KOPT-K1 (cell line): ENCODE data around the gene TRAM2.

ENCODE experiments used
- H3K27ac ChIP-seq: fragments of 200-600 bp; sonication (generic); 2 replicates; pipeline ENCODE4 v1.5.1; 2016; ENCODE audit warnings: antibody characterized with exemption, mild to moderate bottlenecking, low read depth, low read length; ENCODE audit not compliant: poor library complexity, severe bottlenecking
- H3K36me3 ChIP-seq: fragments of 200-600 bp; sonication (generic); 2 replicates; pipeline ENCODE4 v1.5.1; 2017; ENCODE audit warnings: antibody characterized with exemption, mild to moderate bottlenecking, low read length, moderate library complexity; ENCODE audit not compliant: insufficient read depth
- H3K9me3 ChIP-seq: fragments of 200-600 bp; sonication (generic); 2 replicates; pipeline ENCODE4 v1.5.1; 2017; ENCODE audit warnings: antibody characterized with exemption, low read length, mild to moderate bottlenecking; ENCODE audit not compliant: insufficient read depth, poor library complexity, severe bottlenecking

Gene TRAM2

DNA sequence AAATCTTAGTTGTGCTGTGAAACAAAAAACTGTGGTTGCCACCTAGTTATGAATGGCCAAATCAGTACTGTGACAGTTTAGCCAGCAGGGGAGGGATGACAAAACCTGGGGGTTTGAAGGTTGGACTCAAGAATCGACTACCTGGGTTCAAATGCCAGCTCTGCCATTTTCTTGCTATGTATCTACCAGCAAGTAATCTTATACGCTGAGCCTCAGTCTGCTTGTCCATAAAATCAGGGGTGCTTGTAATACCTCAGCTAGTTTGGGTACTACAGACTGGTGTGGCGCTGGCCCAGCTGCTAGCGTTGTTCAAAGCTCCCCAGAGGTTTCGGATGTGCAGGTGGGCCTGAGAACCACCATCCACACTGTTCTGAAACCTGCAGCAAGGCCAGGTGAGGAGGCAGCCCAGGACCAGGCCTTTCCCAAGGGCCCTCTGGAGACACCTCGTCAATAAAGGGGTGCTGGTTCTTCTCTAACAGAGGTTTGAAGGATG is 40.4 kb downstream of the TRAM2 start:
- peak overlapping the region; percentile 53 for H3K27ac ChIP-seq
- H3K36me3 ChIP-seq = no peaks in the 10 kb centered on the region
- no peaks in the 10 kb centered on the region for H3K9me3 ChIP-seq

GRCh38 chr6:52535711-52536423 is 41.0 kb downstream of the TRAM2 start:
- Histone ChIP-seq H3K27ac (peak overlapping the region; percentile 53), H3K36me3 (no peaks in the 10 kb centered on the region), H3K9me3 (no peaks in the 10 kb centered on the region)

- Histone ChIP-seq H3K27ac (peak overlapping the region; percentile 53), H3K9me3 (no peaks in the 10 kb centered on the region), H3K36me3 (no peaks in the 10 kb centered on the region)
Observed at GRCh38 chr6:52534966-52535390, 41.9 kb downstream of the TRAM2 start.

DNA sequence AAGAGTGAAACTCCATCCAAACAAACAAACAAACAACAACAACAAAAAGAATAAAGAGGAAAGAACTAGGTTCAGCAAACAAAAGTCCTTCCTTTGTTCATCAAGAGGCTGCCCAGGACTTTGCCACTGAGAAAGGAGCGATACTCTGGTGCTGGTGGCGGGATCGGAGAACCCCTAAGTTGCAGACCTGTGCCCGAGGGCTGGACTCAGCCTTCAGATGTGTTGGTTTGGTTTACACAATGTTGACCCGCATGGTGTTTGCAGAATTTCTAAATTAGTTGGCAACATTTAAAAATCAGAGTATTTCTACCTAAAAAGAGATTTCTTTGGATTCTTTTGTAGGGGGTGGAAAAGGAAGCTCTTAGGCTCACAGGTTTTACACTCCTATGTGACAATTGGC is 42.5 kb downstream of the TRAM2 start:
- Histone ChIP-seq H3K36me3 (no peaks in the 10 kb centered on the region), H3K9me3 (no peaks in the 10 kb centered on the region), H3K27ac (peak overlapping the region; percentile 53)

- no peak overlapping the region for H3K27ac ChIP-seq
- H3K36me3 ChIP-seq = no peaks in the 10 kb centered on the region
- H3K9me3 ChIP-seq = no peaks in the 10 kb centered on the region
Observed at GRCh38 chr6:52533491-52533890, 43.4 kb downstream of the TRAM2 start.

DNA sequence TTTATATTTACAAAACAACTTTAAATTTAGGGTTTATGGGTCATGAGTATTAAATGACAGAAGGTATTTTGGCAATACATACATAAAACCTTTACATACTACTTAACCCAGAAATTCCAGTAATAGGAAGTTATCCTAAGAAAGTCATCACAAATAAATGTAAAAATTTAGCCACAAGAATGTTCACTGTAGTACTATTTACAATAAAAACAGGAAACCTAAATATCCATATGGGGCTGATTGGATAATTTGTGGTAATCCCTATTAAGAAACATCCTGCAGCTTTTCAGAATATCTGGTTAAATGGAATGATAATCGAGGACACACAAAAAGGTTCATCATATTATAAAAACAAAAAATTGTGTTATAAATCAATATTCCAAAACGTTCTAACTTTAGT is 44.4 kb downstream of the TRAM2 start:
- H3K36me3 ChIP-seq = no peaks in the 10 kb centered on the region
- H3K27ac ChIP-seq = no peak overlapping the region
- no peaks in the 10 kb centered on the region for H3K9me3 ChIP-seq

DNA sequence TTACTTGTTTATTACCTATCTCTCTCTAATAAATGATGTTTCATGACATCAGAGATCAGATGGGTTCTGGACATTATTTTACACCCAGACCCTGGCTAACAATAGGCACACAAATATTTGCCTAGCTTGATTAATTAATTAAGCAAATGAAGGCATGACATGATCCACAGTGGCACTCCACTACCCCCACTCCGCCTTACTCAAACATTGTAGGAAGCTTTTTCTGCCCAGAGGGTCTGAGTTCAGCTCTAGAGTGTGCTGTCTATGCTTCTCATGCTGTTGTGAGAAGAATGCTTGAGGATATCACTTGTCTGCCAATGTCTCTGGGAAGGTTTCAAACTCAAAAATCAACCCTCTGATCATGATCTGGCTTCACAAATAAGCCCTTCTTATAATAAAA is 45.0 kb downstream of the TRAM2 start:
- Histone ChIP-seq H3K9me3 (no peaks in the 10 kb centered on the region), H3K27ac (no peak overlapping the region), H3K36me3 (no peaks in the 10 kb centered on the region)

GRCh38 chr6:52531396-52531795 is 45.5 kb downstream of the TRAM2 start:
- Histone ChIP-seq H3K9me3 (no peaks in the 10 kb centered on the region), H3K27ac (no peak overlapping the region), H3K36me3 (no peaks in the 10 kb centered on the region)

DNA sequence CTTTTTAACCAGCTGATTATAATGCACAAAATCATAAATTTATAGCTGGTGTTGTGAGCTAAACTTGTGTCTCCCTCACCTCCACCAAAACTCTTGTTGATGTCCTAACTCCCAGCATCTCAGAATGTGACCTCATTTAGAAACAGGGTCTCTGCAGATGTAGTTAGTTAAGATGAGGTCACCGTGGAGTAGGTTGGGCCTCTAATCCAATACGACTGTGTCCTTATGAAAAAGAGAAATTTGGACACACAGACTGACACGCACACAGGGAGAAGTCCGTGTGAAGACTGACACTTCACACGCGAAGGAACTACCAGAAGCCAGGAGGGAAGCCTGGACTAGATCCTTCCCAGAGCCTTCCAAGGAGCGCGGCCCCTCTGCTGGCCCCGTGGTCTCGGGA is 46.5 kb downstream of the TRAM2 start:
- H3K27ac ChIP-seq = no peak overlapping the region
- no peaks in the 10 kb centered on the region for H3K36me3 ChIP-seq
- no peaks in the 10 kb centered on the region for H3K9me3 ChIP-seq

GRCh38 chr6:52529311-52529710 is 47.5 kb downstream of the TRAM2 start:
- Histone ChIP-seq H3K36me3 (no peaks in the 10 kb centered on the region), H3K27ac (no peak overlapping the region), H3K9me3 (no peaks in the 10 kb centered on the region)

DNA sequence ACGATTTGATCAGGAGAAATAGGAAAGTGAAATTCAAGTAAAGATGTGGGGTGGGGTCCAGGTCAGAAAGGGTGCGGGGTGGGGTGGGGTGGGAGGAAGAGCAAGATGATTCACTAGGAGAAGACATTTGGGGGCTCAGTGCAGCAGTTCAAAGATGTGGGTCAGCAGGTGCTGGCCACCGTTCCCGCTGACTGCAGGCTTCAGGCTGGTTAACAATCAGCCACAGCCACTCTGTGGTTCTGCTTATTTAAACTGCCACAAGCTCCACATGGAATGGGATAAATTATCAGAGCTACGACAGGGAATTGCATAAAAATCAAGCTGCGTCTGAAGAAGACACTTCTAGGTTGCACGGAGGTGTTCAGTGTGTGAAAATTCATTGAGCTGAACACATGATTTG is 49.4 kb downstream of the TRAM2 start:
- Histone ChIP-seq H3K27ac (no peak overlapping the region), H3K9me3 (no peaks in the 10 kb centered on the region), H3K36me3 (no peaks in the 10 kb centered on the region)

DNA sequence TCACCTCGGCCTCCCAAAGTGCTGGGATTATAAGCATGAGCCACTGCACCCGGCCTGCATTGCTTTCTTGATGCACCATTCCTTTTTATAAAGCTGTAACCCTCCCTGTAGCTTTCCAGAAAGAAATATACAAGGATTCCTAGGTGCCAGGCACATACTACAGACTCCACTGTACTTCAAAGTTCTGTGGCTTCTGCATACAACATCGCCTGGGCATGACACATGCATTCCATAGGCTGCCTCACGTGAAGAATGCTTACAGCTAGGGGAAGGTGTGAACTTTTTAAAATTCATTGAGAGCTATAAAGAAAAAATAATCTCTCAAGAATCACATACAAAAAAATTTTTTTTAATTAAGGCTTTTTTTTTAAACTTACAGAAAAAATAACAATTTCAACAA is 50.2 kb downstream of the TRAM2 start:
- Histone ChIP-seq H3K27ac (no peak overlapping the region), H3K9me3 (no peaks in the 10 kb centered on the region), H3K36me3 (no peaks in the 10 kb centered on the region)

DNA sequence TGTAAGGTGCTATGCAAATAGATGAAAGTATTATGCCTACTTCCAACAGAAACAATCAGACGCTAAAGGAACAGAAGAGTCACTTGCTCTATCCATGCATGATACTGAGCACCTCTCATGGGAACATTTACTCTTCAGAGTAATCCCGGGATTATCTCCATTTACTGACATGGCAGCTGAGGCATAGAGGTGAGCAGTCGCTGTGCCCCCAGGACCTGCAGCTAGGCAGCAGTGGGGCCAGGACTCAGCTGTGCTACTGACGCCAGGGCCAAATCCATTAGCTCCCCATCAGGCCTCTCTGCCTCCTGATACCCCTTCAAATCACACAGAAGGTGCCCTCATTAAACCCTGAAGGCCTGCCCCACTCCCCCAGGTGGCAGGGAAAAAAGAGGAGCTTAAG is 51.9 kb downstream of the TRAM2 start:
- H3K9me3 ChIP-seq = no peaks in the 10 kb centered on the region
- H3K36me3 ChIP-seq = no peaks in the 10 kb centered on the region
- H3K27ac ChIP-seq = no peak overlapping the region

- H3K27ac ChIP-seq = no peak overlapping the region
- no peaks in the 10 kb centered on the region for H3K9me3 ChIP-seq
- no peaks in the 10 kb centered on the region for H3K36me3 ChIP-seq
Observed at GRCh38 chr6:52523378-52524142, 53.3 kb downstream of the TRAM2 start.

- Histone ChIP-seq H3K9me3 (no peaks in the 10 kb centered on the region), H3K27ac (no peak overlapping the region), H3K36me3 (no peaks in the 10 kb centered on the region)
Observed at GRCh38 chr6:52522655-52523054, 54.2 kb downstream of the TRAM2 start.
